GM21528 (cell line): ENCODE data around the gene FAM81A.

Source experiments
- ATAC-seq: cut with Tn5 transposase; IDR thresholded peaks from one replicate; pipeline ENCODE4 v1.9.1; 2021; ENCODE audit warnings: mild to moderate bottlenecking, moderate library complexity; ENCODE audit not compliant: unreplicated experiment, low FRiP score

FAM81A gene

DNA sequence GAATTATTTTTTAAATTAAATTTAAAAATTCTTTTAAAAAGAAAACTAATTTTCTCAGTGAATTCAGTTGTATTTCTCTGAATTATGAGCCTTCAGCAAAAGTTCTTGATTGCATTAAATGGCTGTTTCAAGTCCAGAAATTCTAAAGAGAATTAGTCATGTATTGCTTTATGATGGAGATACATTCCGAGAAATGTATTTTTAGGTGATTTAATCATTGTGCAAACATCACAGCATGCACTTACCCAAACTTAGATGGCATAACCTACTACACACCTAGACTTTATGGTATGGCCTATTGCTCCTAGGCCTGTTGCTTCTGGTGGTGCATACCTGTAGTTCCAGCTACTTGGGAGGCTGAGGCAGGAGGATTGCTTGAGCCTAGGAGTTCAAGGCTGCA lies 129.3 kb downstream of the FAM81A start:
- no peak for ATAC-seq

DNA sequence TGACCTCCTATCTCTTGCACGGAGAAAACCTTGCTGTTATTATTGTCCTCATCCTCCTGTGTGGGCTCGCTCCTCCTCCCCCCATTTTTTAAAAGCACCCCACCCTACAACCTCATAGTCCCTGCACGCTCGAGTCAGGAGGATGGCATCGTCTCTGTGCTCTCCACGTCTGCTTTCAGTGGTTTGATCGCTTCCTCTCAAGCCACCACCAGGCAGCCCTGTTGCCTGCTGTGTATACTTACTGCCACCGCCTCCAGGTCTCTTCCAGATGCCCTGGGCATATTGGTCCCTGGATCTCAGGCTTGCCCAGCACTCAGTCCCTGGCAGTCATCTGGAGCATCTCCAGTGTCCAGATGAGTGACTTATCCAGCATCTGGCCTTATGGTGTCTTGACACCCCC lies 131.5 kb downstream of the FAM81A start:
- no peak for ATAC-seq

GRCh38 chr15:59570315-59570714 lies 132.3 kb downstream of the FAM81A start:
- no peak for ATAC-seq

DNA sequence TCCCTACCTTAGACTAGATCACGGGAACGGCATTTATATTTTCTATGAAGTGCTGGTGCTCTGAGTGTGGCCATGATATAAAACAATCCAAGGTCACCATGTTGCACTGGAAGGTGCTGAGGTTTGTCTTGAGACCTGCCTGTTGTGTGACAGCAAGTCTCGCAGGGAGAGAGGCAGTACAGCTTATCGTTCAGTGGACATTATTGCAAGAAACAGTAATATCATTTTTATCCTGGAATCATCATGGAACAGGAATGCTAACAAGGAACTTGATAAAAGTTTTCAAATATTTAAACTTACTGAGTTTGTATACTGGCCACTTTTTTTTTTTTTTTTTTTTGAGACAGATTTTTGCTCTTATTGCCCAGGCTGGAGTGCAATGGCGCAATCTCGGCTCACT lies 133.6 kb downstream of the FAM81A start:
- no peak for ATAC-seq
